ENCODE data around the gene PTGDS.

- TF ChIP-seq CTCF (IDR thresholded peaks at IDR 0.05) (no peak), EP300 (IDR thresholded peaks at IDR 0.05) (no peak), POLR2AphosphoS5 (IDR thresholded peaks at IDR 0.05) (no peak), POLR2A (IDR thresholded peaks at IDR 0.05) (no peak)
These were observed 965 bp downstream of the PTGDS start for GRCh38 chr9:136978073-136978864.

Measured in suprapubic skin (tissue), 4 donors.